K562 (cell line): ENCODE data around the gene RBP3. TPM values are rescaled to one million over a fixed set of nuclear protein-coding genes. Genes with fewer than 3 reads are reported as not detected.

Experiments used
- BRD9 ChIP-seq: fragments of 450-650 bp; IDR thresholded peaks from 2 replicates; pipeline ENCODE4 v1.6.1; 2018; ENCODE audit warnings: low read depth; ENCODE audit not compliant: partially characterized antibody
- CCAR2 ChIP-seq: fragments of 200-400 bp; formaldehyde crosslinking; IDR thresholded peaks from 2 replicates; pipeline ENCODE4 v1.6.1; 2017; ENCODE audit warnings: mild to moderate bottlenecking, low read depth, low read length
- FOXO4 ChIP-seq: fragments of 450-650 bp; formaldehyde crosslinking; IDR thresholded peaks from 2 replicates; pipeline ENCODE4 v1.4.0; 2020; ENCODE audit warnings: mild to moderate bottlenecking, moderate library complexity
- HES1 ChIP-seq: fragments of 450-650 bp; IDR thresholded peaks from 2 replicates; pipeline ENCODE4 v1.6.1; 2016; ENCODE audit warnings: low read depth, mild to moderate bottlenecking, moderate library complexity
- HNRNPLL ChIP-seq: fragments of 200-400 bp; formaldehyde crosslinking; IDR thresholded peaks from 2 replicates; pipeline ENCODE4 v1.6.1; 2017; ENCODE audit warnings: low read length, low read depth, mild to moderate bottlenecking; ENCODE audit not compliant: poor library complexity, severe bottlenecking
- NR2F6 ChIP-seq: fragments of 450-650 bp; formaldehyde crosslinking; IDR thresholded peaks from 2 replicates; pipeline ENCODE4 v1.4.0; 2020; ENCODE audit warnings: mild to moderate bottlenecking
- NR4A1 ChIP-seq, 2 experiments: fragments of 250-450 bp in 1 of 2; fragments of 450-650 bp in 1 of 2; sonication (Bioruptor Pico) in 1 of 2; IDR thresholded peaks; 2 replicates each; pipeline versions ENCODE4 v1.4.0 to v1.6.1; 2016 to 2020; ENCODE audit warnings: mild to moderate bottlenecking in 2 of 2, missing compliant biosample characterization in 1 of 2, missing genetic modification characterization in 1 of 2, moderate library complexity in 1 of 2
- NRF1 ChIP-seq, 2 experiments: fragments of 450-650 bp; IDR thresholded peaks in 1 of 2; conservative IDR thresholded peaks in 1 of 2; 2 replicates each; pipeline ENCODE4 v1.6.1; 2014; ENCODE audit warnings: mild to moderate bottlenecking in 2 of 2
- POLR2A ChIP-seq: fragments of 450-650 bp; conservative IDR thresholded peaks from 2 replicates; pipeline ENCODE4 v1.6.1; 2016
- SIN3A ChIP-seq, 2 experiments: fragments of 150-350 bp in 1 of 2; IDR thresholded peaks; 2 replicates each; pipeline ENCODE4 v1.6.1; 2011 to 2016; ENCODE audit warnings: borderline replicate concordance in 2 of 2, low read depth in 2 of 2, low read length in 2 of 2, mild to moderate bottlenecking in 2 of 2, moderate library complexity in 2 of 2; ENCODE audit not compliant: control insufficient read depth in 1 of 2
- SOX6 ChIP-seq: fragments of 450-650 bp; IDR thresholded peaks from 2 replicates; pipeline ENCODE4 v1.6.1; 2014; ENCODE audit warnings: mild to moderate bottlenecking
- ZBTB9 ChIP-seq: fragments of 450-650 bp; formaldehyde crosslinking; IDR thresholded peaks from 2 replicates; pipeline ENCODE4 v1.4.0; 2020; ENCODE audit warnings: mild to moderate bottlenecking, moderate library complexity
- ZNF140 ChIP-seq: fragments of 250-450 bp; sonication (Bioruptor Pico); IDR thresholded peaks from 2 replicates; pipeline ENCODE4 v1.8.0; 2021; ENCODE audit warnings: moderate library complexity, mild to moderate bottlenecking, inconsistent platforms
- ZNF318 ChIP-seq, 2 experiments: fragments of 450-650 bp; IDR thresholded peaks; 2 replicates each; pipeline ENCODE4 v1.6.1; 2016; ENCODE audit warnings: mild to moderate bottlenecking in 2 of 2, borderline replicate concordance in 1 of 2, low read depth in 1 of 2, moderate library complexity in 1 of 2
- ZNF76 ChIP-seq: fragments of 250-450 bp; sonication (Bioruptor Pico); IDR thresholded peaks from 2 replicates; pipeline ENCODE4 v1.4.0; 2020; ENCODE audit warnings: mild to moderate bottlenecking, moderate library complexity, borderline replicate concordance
- polyA plus RNA-seq, 8 experiments: library from polyadenylated mRNA; depleted of rRNA in 4 of 8; stranded (reverse) in 5 of 8; unstranded in 3 of 8; fragments of >200 nt; fragmentation: Nextera tagmentation in 2 of 8; fragmentation: Illumina TruSeq in 1 of 8; extraction: Ambion mirVana in 2 of 8; extraction: Trizol in 1 of 8; gene quantifications; 2 replicates each; pipeline versions ENCODE4 v1.2.1 to v1.2.3, GENCODE V29; 2011 to 2014; ENCODE audit warnings: inconsistent platforms in 1 of 8, missing spikeins in 1 of 8
- total RNA-seq, 7 experiments: library from RNA; depleted of rRNA in 6 of 7; stranded (reverse); fragments of >200 nt in 6 of 7; fragmentation: Illumina TruSeq in 2 of 7; extraction: Trizol in 2 of 7; gene quantifications; 2 replicates each; pipeline versions ENCODE4 v1.2.1 to v1.2.3, GENCODE V29; 2011 to 2021; ENCODE audit warnings: low replicate concordance in 1 of 7

RBP3 gene
- total and polyA plus RNA-seq, 9 of the 15 experiments (the other 6 are each of a cell fraction or from before 2014, with no cell fraction given) = not detected

- TF ChIP-seq ZBTB9 (CRISPR knock-in tag) (no peak), ZNF318 (IDR thresholded peaks at IDR 0.05; ENCODE audit: borderline replicate concordance in 1 of 2, low read depth in 1 of 2) (no peak), ZNF76 (CRISPR knock-in tag) (no peak), ZNF140 (CRISPR knock-in tag) (no peak), NRF1 (conservative IDR thresholded peaks at IDR 0.05 in 1 of 2, IDR thresholded peaks at IDR 0.05 in 1 of 2) (0 out of 4 replicates have a peak, but pooled peaks of 1 of the 2 experiments have one; percentile 16), NR2F6 (CRISPR knock-in tag) (no peak), BRD9 (no peak), FOXO4 (CRISPR knock-in tag) (no peak), HNRNPLL (no peak), POLR2A (no peak), CCAR2 (no peak), NR4A1 (CRISPR knock-in tag; IDR thresholded peaks at IDR 0.05) (no peak), NR4A1 (tag; IDR thresholded peaks at IDR 0.05) (no peak), SOX6 (peak; percentile 83), HES1 (0 out of 2 replicates have a peak, but pooled peaks have one; percentile 78), SIN3A (IDR thresholded peaks at IDR 0.05; ENCODE audit: borderline replicate concordance in 2 of 2, control insufficient read depth in 1 of 2, low read depth in 2 of 2, low read length in 2 of 2) (no peak)
Observed at GRCh38 chr10:47322300-47323061, 25.7 kb upstream of the RBP3 start, which contains the start of gene GDF2 (continued).
